Smooth muscle cell (in vitro differentiated cells): Measurements from ENCODE around the gene SNX6. TPM values are rescaled to one million over a fixed set of nuclear protein-coding genes. Genes with fewer than 3 reads are reported as not detected.

ENCODE experiments used
- DNase-seq: peaks from one replicate; lab custom pipeline; 2025; ENCODE audit not compliant: unreplicated experiment; lab: John Stamatoyannopoulos, UW
- H2AFZ ChIP-seq: fragments of 200-600 bp; sonication (generic); 2 replicates; pipeline ENCODE4 v1.6.0; 2016; ENCODE audit warnings: antibody characterized with exemption, low read depth, mild to moderate bottlenecking
- H3F3A ChIP-seq: fragments of 200-600 bp; sonication (generic); 2 replicates; pipeline ENCODE4 v1.6.0; 2017; ENCODE audit warnings: antibody characterized with exemption, low read depth
- H3K27ac ChIP-seq: fragments of 200-600 bp; sonication (generic); 2 replicates; pipeline ENCODE4 v1.5.1; 2016; ENCODE audit warnings: low read depth, mild to moderate bottlenecking
- H3K27me3 ChIP-seq: fragments of 200-600 bp; sonication (generic); 2 replicates; pipeline ENCODE4 v1.6.1; 2016; ENCODE audit warnings: low read depth, mild to moderate bottlenecking
- H3K36me3 ChIP-seq: fragments of 200-600 bp; sonication (generic); 2 replicates; pipeline ENCODE4 v1.5.1; 2016; ENCODE audit warnings: low read depth
- H3K4me1 ChIP-seq: fragments of 200-600 bp; sonication (generic); 2 replicates; pipeline ENCODE4 v1.5.1; 2016; ENCODE audit warnings: low read depth
- H3K4me2 ChIP-seq: fragments of 200-600 bp; sonication (generic); 2 replicates; pipeline ENCODE4 v1.6.0; 2016; ENCODE audit warnings: mild to moderate bottlenecking
- H3K4me3 ChIP-seq: fragments of 200-600 bp; sonication (generic); 2 replicates; pipeline ENCODE4 v1.5.1; 2016; ENCODE audit warnings: mild to moderate bottlenecking
- H3K79me2 ChIP-seq: fragments of 200-600 bp; sonication (generic); 2 replicates; pipeline ENCODE4 v1.6.0; 2016; ENCODE audit warnings: low read depth, mild to moderate bottlenecking
- H3K9ac ChIP-seq: fragments of 200-600 bp; sonication (generic); 2 replicates; pipeline ENCODE4 v1.6.0; 2016; ENCODE audit warnings: low read depth
- H3K9me3 ChIP-seq: fragments of 200-600 bp; sonication (generic); replicated peaks from 2 replicates; pipeline ENCODE4 v1.5.1; 2016; ENCODE audit warnings: low read depth
- H4K20me1 ChIP-seq: fragments of 200-600 bp; sonication (generic); 2 replicates; pipeline ENCODE4 v1.6.0; 2016; ENCODE audit warnings: low read depth
- CTCF ChIP-seq: fragments of 200-600 bp; sonication (generic); IDR thresholded peaks from 2 replicates; pipeline ENCODE4 v1.5.1; 2017; ENCODE audit warnings: borderline replicate concordance, mild to moderate bottlenecking, antibody characterized with exemption; ENCODE audit not compliant: insufficient read depth, poor library complexity, severe bottlenecking
- WGBS: methylation state at CpG from one replicate; pipeline ENCODE4 v1.1.7; 2016; ENCODE audit warnings: low lambda C conversion rate; 5-methylcytosine and 5-hydroxymethylcytosine counted together
- polyA plus RNA-seq: library from polyadenylated mRNA; unstranded; fragments of >200 nt; fragmentation: Nextera tagmentation; extraction: Ambion mirVana; gene quantifications from 2 replicates; pipeline ENCODE4 v1.2.1, GENCODE V29; 2016
- total RNA-seq: library from RNA; depleted of rRNA; stranded (reverse); fragments of >200 nt; gene quantifications from 2 replicates; pipeline ENCODE4 v1.2.3, GENCODE V29; 2014

Gene SNX6
- total and polyA plus RNA-seq, 2 experiments from 2014 or later, result 55.7 to 192 TPM

GRCh38 chr14:34582117-34582680 lies 47.7 kb downstream of the SNX6 start:
- Histone ChIP-seq H3K9ac (no peak overlapping the region), H4K20me1 (peaks cover 3% of the 10 kb centered on the region), H3F3A (no peaks in the 10 kb centered on the region), H3K4me3 (no peak overlapping the region), H3K36me3 (peaks cover 17% of the 10 kb centered on the region), H3K27me3 (no peaks in the 10 kb centered on the region), H2AFZ (no peak overlapping the region), H3K9me3 (no peaks in the 10 kb centered on the region), H3K27ac (no peak overlapping the region), H3K4me2 (no peak overlapping the region), H3K4me1 (no peaks in the 10 kb centered on the region), H3K79me2 (no peaks in the 10 kb centered on the region)
- TF ChIP-seq CTCF, result no peak
- WGBS, result 98% methylated on average over 11 of the region's 11 CpGs
- no peak for DNase-seq

- no peak for DNase-seq
- Histone ChIP-seq H3F3A (no peaks in the 10 kb centered on the region), H2AFZ (no peak overlapping the region), H3K4me3 (no peak overlapping the region), H3K4me1 (no peaks in the 10 kb centered on the region), H4K20me1 (peaks cover 3% of the 10 kb centered on the region), H3K27ac (no peak overlapping the region), H3K36me3 (peaks cover 8% of the 10 kb centered on the region), H3K9me3 (no peaks in the 10 kb centered on the region), H3K79me2 (no peaks in the 10 kb centered on the region), H3K9ac (no peak overlapping the region), H3K4me2 (no peak overlapping the region), H3K27me3 (no peaks in the 10 kb centered on the region)
- WGBS, result over 99% methylated on average over 5 of the region's 5 CpGs
- no peak for TF ChIP-seq CTCF
These were observed 49.6 kb downstream of the SNX6 start for GRCh38 chr14:34580381-34580780.

GRCh38 chr14:34571771-34572170 lies 58.2 kb downstream of the SNX6 start:
- Histone ChIP-seq H3K9me3 (no peaks in the 10 kb centered on the region), H3K4me3 (no peak overlapping the region), H3K4me1 (no peaks in the 10 kb centered on the region), H3K4me2 (no peak overlapping the region), H4K20me1 (no peaks in the 10 kb centered on the region), H3K79me2 (no peaks in the 10 kb centered on the region), H3K9ac (no peak overlapping the region), H3K27me3 (no peaks in the 10 kb centered on the region), H3F3A (no peaks in the 10 kb centered on the region), H3K27ac (no peak overlapping the region), H3K36me3 (peaks cover 10% of the 10 kb centered on the region), H2AFZ (no peak overlapping the region)
- 99% methylated on average over 3 of the region's 3 CpGs for WGBS
- DNase-seq, result no peak
- TF ChIP-seq CTCF, result no peak

GRCh38 chr14:34569750-34570149 lies 60.2 kb downstream of the SNX6 start:
- Histone ChIP-seq H3K27me3 (no peaks in the 10 kb centered on the region), H3K36me3 (peaks cover 19% of the 10 kb centered on the region), H2AFZ (no peak overlapping the region), H3K4me3 (no peak overlapping the region), H3F3A (no peaks in the 10 kb centered on the region), H3K9ac (no peak overlapping the region), H3K79me2 (no peaks in the 10 kb centered on the region), H3K4me1 (no peaks in the 10 kb centered on the region), H3K27ac (no peak overlapping the region), H4K20me1 (no peaks in the 10 kb centered on the region), H3K9me3 (no peaks in the 10 kb centered on the region), H3K4me2 (no peak overlapping the region)
- 97% methylated on average over 4 of the region's 4 CpGs for WGBS
- no peak for DNase-seq
- TF ChIP-seq CTCF, result no peak
